K562 (cell line): ENCODE measurements around the gene CADM2. TPM values are rescaled to one million over a fixed set of nuclear protein-coding genes. Genes with fewer than 3 reads are reported as not detected.

ENCODE experiments used
- E2F4 ChIP-seq: sonication (generic); formaldehyde crosslinking; IDR thresholded peaks from 2 replicates; pipeline ENCODE4 v1.8.0; 2022; ENCODE audit warnings: mild to moderate bottlenecking, low read depth, missing genetic modification reagents
- E2F6 ChIP-seq, 2 experiments: IDR thresholded peaks; 2 replicates each; pipeline ENCODE4 v1.6.1; 2011; ENCODE audit warnings: borderline replicate concordance in 1 of 2, control low read depth in 1 of 2, low read depth in 1 of 2, low read length in 1 of 2, mild to moderate bottlenecking in 1 of 2, mixed read lengths in 1 of 2, moderate library complexity in 1 of 2; ENCODE audit not compliant: insufficient read depth in 1 of 2, insufficient read length in 1 of 2, poor library complexity in 1 of 2, severe bottlenecking in 1 of 2; ENCODE audit errors: extremely low read depth in 1 of 2
- HNRNPL ChIP-seq: fragments of 200-400 bp; formaldehyde crosslinking; IDR thresholded peaks from 2 replicates; pipeline ENCODE4 v1.6.1; 2017; ENCODE audit warnings: low read depth, mild to moderate bottlenecking, low read length
- NR2C2 ChIP-seq, 2 experiments: fragments of 200-800 bp in 1 of 2; sonication (Bioruptor generic) in 1 of 2; sonication (generic) in 1 of 2; formaldehyde crosslinking in 1 of 2; IDR thresholded peaks; 2 replicates each; pipeline versions ENCODE4 v1.6.1 to v1.8.0; 2016 to 2022; ENCODE audit warnings: mild to moderate bottlenecking in 1 of 2, missing compliant biosample characterization in 1 of 2, missing genetic modification characterization in 1 of 2, missing genetic modification reagents in 1 of 2
- ZBTB5 ChIP-seq: fragments of 450-650 bp; IDR thresholded peaks from 2 replicates; pipeline ENCODE4 v1.6.1; 2017; ENCODE audit warnings: antibody characterized with exemption
- ZFX ChIP-seq: sonication (generic); formaldehyde crosslinking; IDR thresholded peaks from 2 replicates; pipeline ENCODE4 v1.8.0; 2022; ENCODE audit warnings: mild to moderate bottlenecking, missing genetic modification reagents, moderate library complexity
- ZNF124 ChIP-seq: sonication (generic); formaldehyde crosslinking; IDR thresholded peaks from 2 replicates; pipeline ENCODE4 v1.8.1; 2022; ENCODE audit warnings: missing genetic modification reagents
- ZNF253 ChIP-seq: fragments of 250-450 bp; sonication (Bioruptor Pico); conservative IDR thresholded peaks from 2 replicates; pipeline ENCODE4 v1.6.1; 2021; ENCODE audit warnings: mild to moderate bottlenecking
- ZNF785 ChIP-seq: fragments of 250-450 bp; sonication (Bioruptor Pico); IDR thresholded peaks from 2 replicates; pipeline ENCODE4 v1.4.0; 2020; ENCODE audit warnings: mild to moderate bottlenecking
- polyA plus RNA-seq, 8 experiments: library from polyadenylated mRNA; depleted of rRNA in 4 of 8; stranded (reverse) in 5 of 8; unstranded in 3 of 8; fragments of >200 nt; fragmentation: Nextera tagmentation in 2 of 8; fragmentation: Illumina TruSeq in 1 of 8; extraction: Ambion mirVana in 2 of 8; extraction: Trizol in 1 of 8; gene quantifications; 2 replicates each; pipeline versions ENCODE4 v1.2.1 to v1.2.3, GENCODE V29; 2011 to 2014; ENCODE audit warnings: inconsistent platforms in 1 of 8, missing spikeins in 1 of 8
- total RNA-seq, 7 experiments: library from RNA; depleted of rRNA in 6 of 7; stranded (reverse); fragments of >200 nt in 6 of 7; fragmentation: Illumina TruSeq in 2 of 7; extraction: Trizol in 2 of 7; gene quantifications; 2 replicates each; pipeline versions ENCODE4 v1.2.1 to v1.2.3, GENCODE V29; 2011 to 2021; ENCODE audit warnings: low replicate concordance in 1 of 7

Gene CADM2
- total and polyA plus RNA-seq, 9 of the 15 experiments (the other 6 are each of a cell fraction or from before 2014, with no cell fraction given), result 0.11 to 3.2 (median 0.95) TPM

GRCh38 chr3:85796140-85796539 lies 837.4 kb downstream of the CADM2 start (continued):
- TF ChIP-seq E2F4 (CRISPR knock-in tag), result no peak
- TF ChIP-seq E2F6 (IDR thresholded peaks at IDR 0.05; ENCODE audit: borderline replicate concordance in 1 of 2, extremely low read depth in 1 of 2, insufficient read depth in 1 of 2, insufficient read length in 1 of 2, low read depth in 1 of 2, low read length in 1 of 2, poor library complexity in 1 of 2, severe bottlenecking in 1 of 2), result no peak
- TF ChIP-seq ZFX, result no peak
- TF ChIP-seq NR2C2 (CRISPR knock-in tag; IDR thresholded peaks at IDR 0.05), result no peak
- TF ChIP-seq NR2C2 (tag; IDR thresholded peaks at IDR 0.05), result no peak
- no peak for TF ChIP-seq ZNF253 (CRISPR knock-in tag)
- no peak for TF ChIP-seq ZBTB5
- no peak for TF ChIP-seq ZNF124 (CRISPR knock-in tag)
- TF ChIP-seq ZNF785 (CRISPR knock-in tag), result no peak
- no peak for TF ChIP-seq HNRNPL
